GM18870 (cell line): ENCODE measurements around the gene ITGAD.

Source experiments
- ATAC-seq: cut with Tn5 transposase; IDR thresholded peaks from one replicate; pipeline ENCODE4 v1.9.1; 2021; ENCODE audit warnings: moderate library complexity; ENCODE audit not compliant: unreplicated experiment

Gene ITGAD

DNA sequence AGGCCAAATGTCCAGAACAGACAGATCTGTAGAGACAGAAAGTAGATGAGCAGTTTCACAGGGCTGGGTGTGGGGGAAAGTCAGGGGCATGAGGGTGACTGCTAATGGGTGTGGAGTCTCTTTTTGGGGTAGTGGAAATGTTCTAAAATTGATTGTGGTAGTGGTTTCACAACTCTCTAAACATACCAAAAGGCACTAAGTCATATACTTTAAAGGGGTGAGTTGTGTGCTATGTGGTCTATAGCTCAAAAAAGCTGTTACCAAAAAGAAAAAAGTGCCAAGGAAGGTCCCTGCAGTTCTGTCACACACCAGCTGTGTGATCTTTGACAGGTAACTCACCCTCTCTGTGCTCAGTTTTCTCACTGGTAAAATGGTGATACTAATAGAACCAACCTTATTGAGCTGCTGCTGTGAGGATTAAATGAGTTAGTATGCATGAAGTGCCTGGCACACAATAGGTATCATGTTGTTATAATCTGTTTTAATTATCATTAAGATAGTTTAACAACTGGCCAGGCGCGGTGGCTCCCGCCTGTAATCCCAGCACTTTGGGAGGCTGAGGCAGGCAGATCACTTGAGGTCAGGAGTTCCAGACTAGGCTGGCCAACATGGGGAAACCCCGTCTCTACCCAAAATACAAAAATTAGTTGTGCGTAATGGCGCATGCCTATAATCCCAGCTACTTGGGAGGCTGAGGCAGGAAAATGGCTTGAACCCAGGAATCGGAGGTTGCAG, 27.8 kb upstream of the ITGAD start:
- ATAC-seq: peak; percentile 67

DNA sequence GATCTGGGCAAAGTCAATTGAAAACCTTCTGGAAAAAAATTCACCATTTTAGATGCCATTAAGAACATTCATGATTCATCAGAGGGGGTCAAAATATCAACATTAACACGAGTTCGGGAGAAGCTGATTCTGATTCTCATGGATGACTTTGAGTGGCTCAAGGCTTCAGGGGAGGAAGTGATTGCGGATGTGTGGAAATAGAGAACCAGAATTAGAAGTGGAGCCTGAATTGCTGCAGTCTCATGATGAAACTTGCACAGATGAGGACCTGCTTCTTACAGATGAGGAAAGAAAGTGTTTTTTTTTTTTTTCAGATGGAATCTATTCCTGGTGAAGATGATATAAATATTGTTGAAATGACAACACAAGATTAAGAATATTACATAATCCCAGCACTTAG, 25.3 kb upstream of the ITGAD start:
- ATAC-seq: no peak

DNA sequence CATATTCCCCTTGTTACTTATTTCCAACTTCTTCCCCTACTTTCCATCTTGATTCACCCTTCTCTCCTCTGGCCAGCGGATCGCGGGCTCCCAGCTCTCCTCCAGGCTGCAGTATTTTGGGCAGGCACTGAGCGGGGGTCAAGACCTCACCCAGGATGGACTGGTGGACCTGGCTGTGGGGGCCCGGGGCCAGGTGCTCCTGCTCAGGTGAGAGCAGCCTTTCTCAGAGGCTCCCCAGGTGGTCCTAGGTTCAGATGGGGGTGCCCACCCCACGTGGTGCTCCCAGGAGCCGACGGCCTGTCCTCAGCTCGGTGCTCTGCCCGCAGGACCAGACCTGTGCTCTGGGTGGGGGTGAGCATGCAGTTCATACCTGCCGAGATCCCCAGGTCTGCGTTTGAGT, 22.1 kb upstream of the ITGAD start:
- no peak for ATAC-seq

DNA sequence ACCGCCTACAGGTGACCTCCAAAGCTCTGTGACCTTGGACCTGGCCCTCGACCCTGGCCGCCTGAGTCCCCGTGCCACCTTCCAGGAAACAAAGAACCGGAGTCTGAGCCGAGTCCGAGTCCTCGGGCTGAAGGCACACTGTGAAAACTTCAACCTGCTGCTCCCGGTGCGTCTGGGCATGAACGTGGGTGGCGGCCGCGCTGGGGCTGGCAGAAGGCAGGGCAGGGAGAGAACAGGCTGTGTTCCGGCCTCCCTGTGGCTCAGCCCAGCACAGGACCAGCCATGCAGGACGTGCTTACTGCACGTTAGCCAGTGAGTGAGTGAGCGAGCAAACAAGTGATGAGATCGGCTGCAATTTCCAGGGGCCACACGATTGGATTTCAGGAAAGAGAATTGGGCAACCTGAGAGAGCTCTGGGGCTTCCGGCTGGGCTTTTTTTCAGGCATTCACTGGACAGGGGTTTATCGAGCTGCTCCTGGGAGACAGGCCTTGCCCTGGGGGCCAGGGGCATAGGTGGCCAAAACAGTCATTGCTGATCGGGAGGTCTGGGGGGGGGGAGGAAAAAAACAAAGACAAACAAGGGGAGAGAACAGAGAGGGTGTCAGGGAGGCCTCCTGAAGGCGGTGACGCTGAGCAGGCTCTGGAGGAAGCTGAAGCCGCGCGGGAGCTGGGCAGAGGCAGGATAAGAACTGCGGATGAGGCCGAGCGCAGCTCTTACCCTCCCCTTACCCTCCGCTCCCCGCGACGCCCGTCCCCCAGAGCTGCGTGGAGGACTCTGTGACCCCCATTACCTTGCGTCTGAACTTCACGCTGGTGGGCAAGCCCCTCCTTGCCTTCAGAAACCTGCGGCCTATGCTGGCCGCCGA, 21.3 kb upstream of the ITGAD start:
- ATAC-seq: no peak

DNA sequence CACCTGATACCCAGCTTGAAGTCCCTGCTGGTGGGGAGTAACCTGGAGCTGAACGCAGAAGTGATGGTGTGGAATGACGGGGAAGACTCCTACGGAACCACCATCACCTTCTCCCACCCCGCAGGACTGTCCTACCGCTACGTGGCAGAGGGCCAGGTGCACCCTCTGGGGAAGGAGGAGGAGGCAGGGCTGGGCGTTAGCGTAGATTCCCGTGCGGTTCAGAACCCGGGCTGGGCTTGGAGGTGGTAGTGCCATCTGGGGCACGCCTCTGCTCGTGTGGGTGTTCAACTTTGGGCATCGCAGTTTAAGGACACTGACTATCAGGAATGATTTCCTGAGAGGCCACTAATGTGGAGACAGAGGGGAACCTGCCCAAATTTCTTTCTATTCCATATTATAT, 19.9 kb upstream of the ITGAD start:
- no peak for ATAC-seq

DNA sequence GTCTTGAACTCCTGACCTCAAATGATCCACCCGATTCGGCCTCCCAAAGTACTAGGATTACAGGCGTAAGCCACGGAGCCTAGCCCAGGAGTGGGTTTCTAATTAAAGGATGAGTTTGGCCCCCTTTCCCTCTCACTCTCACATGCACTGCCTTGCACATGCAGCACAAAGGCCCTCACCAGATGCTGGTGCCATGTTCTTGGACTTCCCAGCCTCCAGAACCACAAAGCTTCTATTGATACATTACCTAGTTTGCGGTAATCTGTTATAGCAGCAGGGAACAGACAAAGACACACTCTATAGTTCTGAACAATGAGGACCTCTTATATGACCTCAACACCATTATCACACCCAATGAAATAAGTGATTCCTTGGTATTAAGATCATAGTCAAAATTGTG, 17.9 kb upstream of the ITGAD start:
- no peak for ATAC-seq

DNA sequence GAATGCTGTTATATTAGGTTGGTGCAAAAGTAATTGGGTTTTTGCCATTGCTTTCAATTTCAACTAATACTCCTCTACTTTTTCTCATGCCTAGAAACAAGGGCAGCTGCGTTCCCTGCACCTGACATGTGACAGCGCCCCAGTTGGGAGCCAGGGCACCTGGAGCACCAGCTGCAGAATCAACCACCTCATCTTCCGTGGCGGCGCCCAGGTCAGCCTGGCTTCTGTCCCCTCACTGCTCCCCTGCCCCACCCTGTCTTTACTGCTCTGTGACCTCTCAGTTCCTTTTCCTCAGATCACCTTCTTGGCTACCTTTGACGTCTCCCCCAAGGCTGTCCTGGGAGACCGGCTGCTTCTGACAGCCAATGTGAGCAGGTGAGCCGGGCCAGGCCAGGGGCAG, 16.4 kb upstream of the ITGAD start:
- no peak for ATAC-seq

DNA sequence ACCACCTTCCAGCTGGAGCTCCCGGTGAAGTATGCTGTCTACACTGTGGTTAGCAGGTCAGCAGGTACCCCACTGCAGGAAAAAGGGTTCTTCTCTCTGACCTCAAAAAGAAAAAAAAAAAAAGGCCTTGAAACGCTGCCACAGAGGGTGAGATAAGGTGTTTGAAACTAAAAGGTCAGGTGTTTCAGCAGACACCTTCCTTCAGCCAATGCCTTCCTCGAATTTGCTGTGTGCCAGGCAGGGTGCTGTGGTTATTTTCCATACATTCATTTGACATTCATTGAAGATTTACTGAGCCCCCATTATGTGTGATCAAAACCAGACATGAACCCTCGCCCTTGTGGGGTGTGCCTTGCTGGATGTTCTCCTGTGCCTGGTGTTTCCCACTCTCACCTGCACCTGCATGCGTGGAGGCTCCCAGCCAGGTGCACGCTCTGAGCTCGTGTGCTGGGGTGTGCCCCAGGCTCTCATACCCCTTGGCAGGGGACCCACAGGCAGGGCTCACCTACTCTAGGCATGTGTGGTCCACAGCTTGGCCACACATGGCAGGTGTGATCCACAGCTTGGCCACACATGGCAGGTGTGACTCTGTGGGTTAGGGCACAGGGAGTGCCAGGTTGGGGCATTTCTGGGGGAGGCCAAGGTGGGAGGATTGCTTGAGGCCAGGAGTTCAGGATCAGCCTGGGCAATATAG, 15.8 kb upstream of the ITGAD start:
- no peak for ATAC-seq

DNA sequence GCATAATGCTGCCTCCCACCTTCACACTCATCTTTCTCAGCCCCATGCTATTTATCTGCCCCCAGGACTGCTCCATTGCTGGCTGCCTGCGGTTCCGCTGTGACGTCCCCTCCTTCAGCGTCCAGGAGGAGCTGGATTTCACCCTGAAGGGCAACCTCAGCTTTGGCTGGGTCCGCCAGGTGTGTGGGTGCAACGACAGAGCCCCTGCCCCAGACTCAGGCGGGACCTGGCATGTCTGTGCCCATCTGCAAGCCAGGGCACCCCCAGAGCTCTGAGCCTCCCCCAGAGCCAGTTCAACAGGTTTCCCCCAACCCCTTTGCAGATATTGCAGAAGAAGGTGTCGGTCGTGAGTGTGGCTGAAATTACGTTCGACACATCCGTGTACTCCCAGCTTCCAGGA, 12.9 kb upstream of the ITGAD start:
- ATAC-seq: no peak

DNA sequence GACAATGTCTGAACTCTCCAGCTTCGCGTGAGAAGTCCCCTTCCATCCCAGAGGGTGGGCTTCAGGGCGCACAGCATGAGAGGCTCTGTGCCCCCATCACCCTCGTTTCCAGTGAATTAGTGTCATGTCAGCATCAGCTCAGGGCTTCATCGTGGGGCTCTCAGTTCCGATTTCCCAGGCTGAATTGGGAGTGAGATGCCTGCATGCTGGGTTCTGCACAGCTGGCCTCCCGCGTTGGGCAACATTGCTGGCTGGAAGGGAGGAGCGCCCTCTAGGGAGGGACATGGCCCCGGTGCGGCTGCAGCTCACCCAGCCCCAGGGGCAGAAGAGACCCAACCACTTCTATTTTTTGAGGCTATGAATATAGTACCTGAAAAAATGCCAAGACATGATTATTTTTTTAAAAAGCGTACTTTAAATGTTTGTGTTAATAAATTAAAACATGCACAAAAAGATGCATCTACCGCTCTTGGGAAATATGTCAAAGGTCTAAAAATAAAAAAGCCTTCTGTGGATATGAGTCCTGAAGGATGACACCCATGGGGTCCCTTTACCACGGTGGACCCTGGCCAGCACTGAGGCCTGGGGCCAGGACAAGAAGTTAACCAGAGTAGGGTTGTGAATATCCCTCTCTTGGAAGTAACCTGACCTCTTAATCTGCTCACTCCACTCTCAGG, 10.5 kb upstream of the ITGAD start:
- ATAC-seq: no peak

DNA sequence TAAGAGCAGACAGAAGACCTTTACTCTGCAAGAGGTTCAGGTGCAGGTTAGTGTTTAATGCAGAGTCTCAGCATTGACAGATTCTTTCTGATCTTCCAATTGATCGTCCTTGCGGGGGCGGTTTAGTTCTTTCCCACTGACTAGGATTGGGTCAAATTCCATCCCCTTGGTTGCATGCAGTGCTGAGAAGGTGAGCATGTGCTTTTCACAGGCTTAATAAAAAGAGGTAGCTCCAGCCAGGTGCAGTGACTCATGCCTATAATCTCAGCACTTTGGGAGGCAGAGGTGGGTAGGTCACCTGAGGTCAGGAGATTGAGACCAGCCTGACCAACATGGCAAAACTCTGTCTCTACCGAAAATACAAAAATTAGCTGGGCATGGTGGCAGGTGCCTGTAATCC, 7.5 kb upstream of the ITGAD start:
- ATAC-seq: no peak

DNA sequence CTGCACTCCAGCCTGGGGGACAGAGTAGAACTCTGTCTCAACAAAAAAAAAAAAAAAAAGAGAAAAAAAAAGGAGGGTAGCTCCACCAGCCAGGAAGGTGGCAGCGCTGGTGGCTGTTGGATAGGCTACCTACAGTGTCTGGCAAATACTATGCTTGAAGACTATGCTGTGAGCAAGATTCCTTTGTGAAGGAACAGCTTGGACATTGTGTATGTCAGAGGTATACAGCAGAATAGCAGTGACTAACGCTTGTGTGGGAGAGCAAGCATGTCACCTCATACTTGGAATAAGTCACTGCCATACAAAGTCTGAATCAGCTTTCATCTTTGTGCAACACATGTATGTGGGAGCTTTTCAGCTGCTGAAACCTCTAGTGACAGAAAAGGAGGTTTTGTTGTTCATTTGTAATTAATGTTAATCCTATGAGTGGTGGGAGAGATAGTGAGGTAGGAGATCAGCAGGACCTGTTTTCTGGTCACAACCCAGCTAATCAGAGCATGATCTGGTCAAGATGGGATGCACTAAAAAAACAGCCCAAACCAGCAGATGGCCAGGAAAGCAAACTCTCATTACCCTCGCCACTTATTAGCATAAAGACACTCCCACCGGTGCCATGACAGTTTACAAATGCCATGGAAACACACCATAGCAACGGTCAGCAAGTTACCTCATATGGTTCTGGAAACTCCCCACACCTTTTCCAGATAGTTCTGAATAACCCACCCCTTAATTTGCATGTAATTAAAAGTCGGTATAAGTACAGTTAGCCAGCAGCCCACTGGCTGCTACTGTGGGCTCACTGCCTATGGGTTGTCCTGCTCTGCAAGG, 6.8 kb upstream of the ITGAD start:
- ATAC-seq: no peak

DNA sequence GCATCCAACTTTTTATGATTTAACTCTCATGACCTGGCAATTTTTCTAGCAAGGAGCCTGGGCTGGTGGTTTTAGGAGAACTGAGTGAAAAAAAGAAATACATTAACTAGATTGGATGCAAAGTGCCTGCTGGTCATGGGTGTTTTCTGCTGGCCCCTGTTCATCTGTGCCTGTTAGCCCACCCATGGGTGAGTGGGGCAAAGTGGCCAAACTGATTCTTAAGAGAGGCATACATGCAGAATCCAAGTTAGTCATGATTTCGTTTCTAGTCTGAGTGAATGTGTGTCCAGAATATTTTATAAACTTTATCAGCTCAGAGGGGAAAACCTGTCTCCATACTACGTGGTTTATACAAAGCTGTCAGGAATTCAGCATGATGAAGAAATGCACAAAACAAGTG, 4.6 kb upstream of the ITGAD start:
- ATAC-seq: no peak

DNA sequence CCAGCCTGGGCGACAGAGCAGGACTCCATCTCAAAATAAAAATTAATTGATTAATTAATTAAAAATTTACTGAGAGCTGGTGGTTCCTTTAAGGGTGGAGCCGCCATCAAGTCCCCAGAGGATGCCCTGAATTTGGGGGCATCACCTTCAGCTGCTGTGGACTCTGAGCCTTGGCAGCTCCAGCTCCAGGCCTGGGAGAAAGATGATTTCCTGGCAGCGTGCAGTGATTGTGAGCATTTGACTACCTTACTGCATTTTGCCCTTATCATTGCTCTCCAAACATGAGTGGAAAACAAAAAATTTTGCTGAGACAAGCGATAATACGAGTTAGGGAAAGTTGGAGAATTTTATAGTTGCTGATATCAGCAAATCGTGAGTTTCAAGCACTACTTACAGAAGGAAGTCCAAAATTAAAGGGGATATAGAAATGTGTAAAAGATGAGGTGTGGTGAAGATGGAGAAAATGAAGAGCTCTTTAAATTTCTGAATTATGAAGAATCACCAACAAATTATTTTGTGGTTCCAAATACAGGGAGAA, 2.6 kb upstream of the ITGAD start:
- ATAC-seq: no peak

DNA sequence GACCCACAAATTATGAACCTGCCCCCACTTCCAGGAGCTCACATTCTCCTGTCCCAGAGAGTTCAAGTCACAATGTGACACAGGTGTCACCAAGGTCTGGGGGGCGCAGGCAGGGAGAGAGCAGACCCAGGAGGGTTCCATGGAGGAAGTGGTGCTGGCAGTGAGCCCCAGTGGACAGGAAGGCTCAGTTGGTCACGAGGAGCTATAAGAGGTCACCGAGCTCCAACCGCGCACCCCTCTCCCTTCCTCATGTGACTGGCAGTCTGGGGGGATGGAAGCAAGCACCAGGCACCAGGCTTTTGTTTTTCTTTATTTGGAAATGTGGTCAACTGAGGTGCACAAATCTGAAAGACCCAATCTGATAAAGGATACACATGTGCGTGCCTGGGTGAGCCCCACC, 2.5 kb downstream of the ITGAD start:
- no peak for ATAC-seq

DNA sequence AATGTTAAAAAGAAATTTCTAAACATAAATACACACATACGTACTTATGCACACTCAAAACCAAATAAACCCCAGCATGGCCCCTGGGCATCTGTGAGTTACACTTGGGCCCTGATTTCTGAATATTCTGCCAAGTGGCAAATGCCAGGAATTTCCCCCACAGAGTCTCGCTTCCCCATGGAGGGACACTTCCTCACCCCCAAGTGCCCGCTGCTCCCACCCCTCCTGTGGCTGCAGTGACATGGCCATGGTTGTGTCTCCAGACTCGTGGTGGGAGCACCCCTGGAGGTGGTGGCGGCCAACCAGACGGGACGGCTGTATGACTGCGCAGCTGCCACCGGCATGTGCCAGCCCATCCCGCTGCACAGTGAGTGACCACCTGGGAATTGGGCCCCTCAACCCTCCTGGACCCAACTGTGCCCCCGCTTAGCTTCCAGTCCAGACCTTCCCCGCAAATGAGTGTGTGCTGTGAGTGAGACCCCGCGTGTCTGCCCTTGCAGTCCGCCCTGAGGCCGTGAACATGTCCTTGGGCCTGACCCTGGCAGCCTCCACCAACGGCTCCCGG, 4.0 kb downstream of the ITGAD start:
- ATAC-seq: no peak

DNA sequence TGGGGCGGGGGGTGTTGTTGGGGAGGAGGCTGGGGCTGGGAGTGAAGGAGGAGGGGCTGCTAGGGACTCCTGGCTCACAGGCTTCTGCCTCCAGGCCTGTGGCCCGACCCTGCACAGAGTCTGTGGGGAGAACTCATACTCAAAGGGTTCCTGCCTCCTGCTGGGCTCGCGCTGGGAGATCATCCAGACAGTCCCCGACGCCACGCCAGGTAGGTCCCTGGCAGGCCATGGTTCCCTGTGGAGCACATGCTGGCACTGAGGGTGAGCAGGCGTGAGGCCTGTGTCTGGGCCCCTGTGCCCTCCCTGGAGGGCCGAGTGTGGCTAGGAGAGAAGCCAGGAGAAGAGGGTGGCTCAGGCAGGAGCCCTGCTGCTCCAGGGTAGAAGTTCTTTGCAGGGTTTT, 4.6 kb downstream of the ITGAD start:
- ATAC-seq: no peak

DNA sequence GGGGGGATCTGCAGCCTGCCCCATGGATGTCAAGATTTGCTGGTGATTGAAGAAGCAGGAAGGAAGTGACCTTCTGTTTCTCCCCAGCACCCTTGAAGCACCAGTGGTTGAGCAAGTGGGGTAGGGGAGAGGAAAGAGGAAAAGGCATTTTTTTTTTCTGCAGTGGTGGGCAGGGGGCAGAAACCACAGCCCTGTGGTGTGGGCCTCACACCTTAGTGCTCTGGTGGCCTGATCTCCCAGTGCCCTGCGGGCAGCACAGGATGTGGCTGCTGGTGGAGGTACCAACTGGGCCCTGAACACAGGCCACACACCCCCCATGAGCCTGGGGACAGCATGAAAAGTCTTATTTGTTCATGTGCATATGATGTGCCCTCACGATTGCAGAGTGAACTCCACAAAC, 7.1 kb downstream of the ITGAD start:
- no peak for ATAC-seq

DNA sequence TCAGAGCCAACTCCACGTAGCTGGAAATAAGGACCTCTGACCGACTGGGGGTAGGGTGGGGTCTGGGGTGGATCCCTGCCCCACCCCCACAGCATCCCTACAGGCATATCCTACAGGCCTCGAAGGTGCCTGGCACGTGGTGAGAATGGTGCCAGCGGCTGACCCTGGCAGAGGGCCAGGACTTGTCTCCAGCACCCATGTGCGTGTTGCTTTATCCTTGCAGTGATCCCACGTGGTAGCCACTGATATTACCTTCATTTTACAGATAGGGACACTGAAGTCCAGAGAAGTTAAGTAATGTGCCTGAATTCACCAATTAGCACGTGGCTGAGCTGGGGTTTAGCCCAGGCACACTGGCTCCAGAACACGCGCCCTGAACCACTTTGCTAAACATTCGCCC, 8.3 kb downstream of the ITGAD start:
- ATAC-seq: no peak

DNA sequence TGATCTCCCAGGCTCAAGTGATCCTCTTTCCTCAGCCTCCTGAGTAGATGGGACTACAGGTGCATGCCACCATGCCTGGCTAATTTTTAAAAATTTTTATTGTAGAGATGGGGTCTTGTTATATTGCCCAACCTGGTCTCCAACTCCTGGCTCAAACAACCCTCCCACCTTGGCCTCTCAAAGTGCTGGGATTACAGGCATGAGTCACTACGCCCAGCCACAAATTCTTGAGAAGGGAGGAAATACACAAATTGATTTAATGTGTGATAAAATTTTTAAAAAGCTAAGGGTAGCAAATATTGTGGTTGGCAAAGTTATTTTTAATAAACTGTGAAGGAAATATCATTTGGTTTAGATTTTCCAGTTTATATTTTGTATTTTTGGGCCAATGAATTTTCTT, 9.6 kb downstream of the ITGAD start:
- no peak for ATAC-seq
